ENCODE measurements around the gene DIAPH1. TPM values are rescaled to one million over a fixed set of nuclear protein-coding genes. Genes with fewer than 3 reads are reported as not detected.
A peak's percentile ranks its signal among the peaks of the same experiment; 100 is the strongest.

The DIAPH1 gene
- total and polyA plus RNA-seq, 11 donors: 29.9 to 137 (median 61.5) TPM

- ATAC-seq: peak in 1 of 4 donors; percentile 38
- Histone ChIP-seq H3K9me3 (no peaks in the 10 kb centered on the region), H3K4me3 (no peak overlapping the region), H3K4me1 (peaks cover 0 to 27% (median 8%) of the 10 kb centered on the region in 12 donors), H3K27me3 (no peaks in the 10 kb centered on the region), H3K27ac (no peak overlapping the region), H3K36me3 (peaks cover under 1 to 49% (median 22%) of the 10 kb centered on the region in 9 donors)
- TF ChIP-seq POLR2A (IDR thresholded peaks at IDR 0.05): no peak
- TF ChIP-seq, protein P1, sequence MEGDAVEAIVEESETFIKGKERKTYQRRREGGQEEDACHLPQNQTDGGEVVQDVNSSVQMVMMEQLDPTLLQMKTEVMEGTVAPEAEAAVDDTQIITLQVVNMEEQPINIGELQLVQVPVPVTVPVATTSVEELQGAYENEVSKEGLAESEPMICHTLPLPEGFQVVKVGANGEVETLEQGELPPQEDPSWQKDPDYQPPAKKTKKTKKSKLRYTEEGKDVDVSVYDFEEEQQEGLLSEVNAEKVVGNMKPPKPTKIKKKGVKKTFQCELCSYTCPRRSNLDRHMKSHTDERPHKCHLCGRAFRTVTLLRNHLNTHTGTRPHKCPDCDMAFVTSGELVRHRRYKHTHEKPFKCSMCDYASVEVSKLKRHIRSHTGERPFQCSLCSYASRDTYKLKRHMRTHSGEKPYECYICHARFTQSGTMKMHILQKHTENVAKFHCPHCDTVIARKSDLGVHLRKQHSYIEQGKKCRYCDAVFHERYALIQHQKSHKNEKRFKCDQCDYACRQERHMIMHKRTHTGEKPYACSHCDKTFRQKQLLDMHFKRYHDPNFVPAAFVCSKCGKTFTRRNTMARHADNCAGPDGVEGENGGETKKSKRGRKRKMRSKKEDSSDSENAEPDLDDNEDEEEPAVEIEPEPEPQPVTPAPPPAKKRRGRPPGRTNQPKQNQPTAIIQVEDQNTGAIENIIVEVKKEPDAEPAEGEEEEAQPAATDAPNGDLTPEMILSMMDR (IDR thresholded peaks at IDR 0.05): no peak
- intact Hi-C loops (cut with DNase I): no loop called here
- 85 to 93% (median 87%) methylated on average over 2 of the region's 2 CpGs for WGBS, 4 donors
- no peak for DNase-seq
These were observed 28.7 kb downstream of the DIAPH1 start for GRCh38 chr5:141590127-141590526.

DNA sequence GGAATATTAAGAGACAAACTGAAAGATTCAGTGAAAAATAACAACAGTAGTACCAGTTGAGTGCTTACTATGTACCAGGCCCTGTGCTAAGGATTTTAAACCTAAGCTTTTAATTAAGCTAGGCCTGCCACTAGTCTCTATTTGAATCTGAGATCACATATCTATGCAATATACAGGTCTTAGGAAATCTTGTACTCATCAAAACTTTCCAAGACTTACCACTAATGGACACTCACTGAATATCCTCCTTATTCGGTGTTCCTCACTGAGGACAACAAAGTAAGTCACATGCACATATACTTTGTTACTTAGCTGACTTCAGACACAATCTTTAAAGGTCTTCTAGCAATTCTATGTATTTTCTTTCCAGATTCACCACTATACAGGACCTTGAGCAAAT lies 32.6 kb downstream of the DIAPH1 start:
- H3K4me1 ChIP-seq: peaks cover 0 to 25% (median 1%) of the 10 kb centered on the region in 12 donors
- H3K27me3 ChIP-seq: no peaks in the 10 kb centered on the region
- 88 to 96% (median 93%) methylated on average over 1 of the region's 1 CpG for WGBS, 4 donors
- DNase-seq: no peak
- no peak overlapping the region for H3K27ac ChIP-seq
- intact Hi-C loops (cut with DNase I): no loop called here
- no peak overlapping the region for H3K4me3 ChIP-seq
- peaks cover 2 to 76% (median 58%) of the 10 kb centered on the region in 9 donors for H3K36me3 ChIP-seq
- ATAC-seq: no peak
- no peaks in the 10 kb centered on the region for H3K9me3 ChIP-seq
- TF ChIP-seq, protein P1 (IDR thresholded peaks at IDR 0.05): no peak

- H3K4me3 ChIP-seq: no peak overlapping the region
- no peak overlapping the region for H3K27ac ChIP-seq
- 87 to 97% (median 93%) methylated on average over 6 of the region's 6 CpGs for WGBS, 4 donors
- peaks cover 8 to 83% (median 64%) of the 10 kb centered on the region in 9 donors for H3K36me3 ChIP-seq
- ATAC-seq: no peak
- H3K9me3 ChIP-seq: no peaks in the 10 kb centered on the region
- TF ChIP-seq POLR2A (IDR thresholded peaks at IDR 0.05): no peak
- TF ChIP-seq, protein P1 (IDR thresholded peaks at IDR 0.05): no peak
- peaks cover 0 to 26% (median 1%) of the 10 kb centered on the region in 12 donors for H3K4me1 ChIP-seq
- H3K27me3 ChIP-seq: no peaks in the 10 kb centered on the region
- DNase-seq: no peak
- intact Hi-C loops (cut with DNase I): no loop called here
These were observed 33.2 kb downstream of the DIAPH1 start for GRCh38 chr5:141585594-141585993.

DNA sequence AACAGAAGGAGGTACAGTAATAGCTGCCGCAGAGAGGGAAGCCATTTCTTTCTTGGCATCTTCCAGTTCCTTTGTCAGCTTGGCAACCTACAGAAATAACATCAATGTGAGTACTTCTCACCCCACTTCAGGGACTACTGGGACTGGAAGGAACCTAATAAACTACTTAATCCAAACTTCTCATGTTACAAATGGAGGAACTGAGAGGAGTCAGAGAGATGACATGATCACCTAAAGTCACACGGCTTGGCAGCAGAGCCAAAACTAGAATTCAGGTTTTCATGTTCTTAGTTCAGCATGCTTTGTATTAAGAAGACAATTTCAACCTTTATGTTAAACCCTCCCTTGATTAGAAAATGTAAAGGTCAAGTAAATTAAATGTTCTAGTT lies 44.7 kb downstream of the DIAPH1 start:
- intact Hi-C loops (cut with DNase I): loop anchor here in 1 of 10 donors (10.0 kb wide), 1 partner anchor 51 kb away; no protein-coding TSS in a partner anchor
- Histone ChIP-seq H3K36me3 (peaks cover 0 to 98% (median 94%) of the 10 kb centered on the region in 9 donors), H3K4me3 (no peak overlapping the region), H3K4me1 (peaks cover 0 to 12% (median 0%) of the 10 kb centered on the region in 12 donors), H3K27me3 (no peaks in the 10 kb centered on the region), H3K27ac (no peak overlapping the region), H3K9me3 (no peaks in the 10 kb centered on the region)
- ATAC-seq: no peak
- 74 to 94% (median 87%) methylated on average over 2 of the region's 2 CpGs for WGBS, 4 donors
- DNase-seq: no peak
- no peak for TF ChIP-seq POLR2A (IDR thresholded peaks at IDR 0.05)
- TF ChIP-seq, protein P1 (IDR thresholded peaks at IDR 0.05): no peak
